A549 (cell line): Measurements from ENCODE around the gene KDM4B. TPM values are rescaled to one million over a fixed set of nuclear protein-coding genes. Genes with fewer than 3 reads are reported as not detected.

ENCODE experiments used
- ATAC-seq, 2 experiments: fragments of 200-7000 bp in 1 of 2; fragments of >200 bp in 1 of 2; cut with Nextera tagmentation in 1 of 2; cut with Tn5 transposase in 1 of 2; 3 replicates each; pipeline versions ENCODE4 v1.8.0 to v1.9.1; 2018 to 2020; ENCODE audit warnings: mild to moderate bottlenecking in 1 of 2, moderate library complexity in 1 of 2
- CTCF ChIA-PET: fragments of 300-600 bp; sonication (Branson Sonifier 250); formaldehyde crosslinking; extraction: SDS; loops from one replicate; lab custom pipeline; 2021; ENCODE audit warnings: antibody characterized with exemption, inconsistent platforms; lab: Yijun Ruan, JAX
- POLR2A ChIA-PET: fragments of 350-600 bp; formaldehyde crosslinking; extraction: SDS; loops from one replicate; lab custom pipeline; 2021; ENCODE audit warnings: antibody characterized with exemption, inconsistent platforms; lab: Yijun Ruan, JAX
- DNase-seq, 2 experiments: peaks; one replicate each; pipeline versions ENCODE4 v3.0.0 to v3.0.0-alpha.2; 2011 to 2016; ENCODE audit warnings: low read depth in 1 of 2, low spot score in 1 of 2
- FAIRE-seq: peaks from 2 replicates; lab custom pipeline; 2011; peaks lifted over from hg19 to GRCh38; lab: Jason Lieb, UNC
- H3K27ac ChIP-seq, 2 experiments: fragments of >200 bp; sonication (Bioruptor Twin); formaldehyde crosslinking; 3 replicates each; pipeline ENCODE4 v1.5.1; 2016 to 2017
- H3K4me1 ChIP-seq: fragments of >200 bp; sonication (Bioruptor Twin); formaldehyde crosslinking; 3 replicates; pipeline ENCODE4 v1.6.1; 2016
- H3K4me2 ChIP-seq: fragments of >200 bp; sonication (Bioruptor Twin); formaldehyde crosslinking; 3 replicates; pipeline ENCODE4 v1.6.1; 2016
- H3K4me3 ChIP-seq: fragments of >200 bp; sonication (Bioruptor Twin); formaldehyde crosslinking; 3 replicates; pipeline ENCODE4 v1.5.1; 2016
- H3K9me3 ChIP-seq: fragments of >200 bp; sonication (Bioruptor Twin); formaldehyde crosslinking; 3 replicates; pipeline ENCODE4 v1.6.1; 2016
- E2F6 ChIP-seq: IDR thresholded peaks from 2 replicates; pipeline ENCODE4 v1.6.1; 2012; ENCODE audit warnings: low read depth, borderline replicate concordance
- HEYL ChIP-seq: fragments of 250-450 bp; sonication (Bioruptor Pico); IDR thresholded peaks from 2 replicates; pipeline ENCODE4 v1.8.0; 2021; ENCODE audit warnings: mild to moderate bottlenecking, moderate library complexity
- HOXB13 ChIP-seq: fragments of 250-450 bp; sonication (Bioruptor Pico); IDR thresholded peaks from 2 replicates; pipeline ENCODE4 v1.5.0; 2020; ENCODE audit warnings: low read depth, mild to moderate bottlenecking, moderate library complexity
- JUN ChIP-seq, 2 experiments: fragments of >200 bp; sonication (Bioruptor Twin); formaldehyde crosslinking; IDR thresholded peaks; 2 replicates in 1 of 2; 3 replicates in 1 of 2; pipeline ENCODE4 v1.6.1; 2016 to 2017
- NFE2L2 ChIP-seq: fragments of 150-350 bp; conservative IDR thresholded peaks from 2 replicates; pipeline ENCODE4 v1.6.1; 2014; ENCODE audit warnings: low read length
- NPAS2 ChIP-seq: fragments of 250-450 bp; sonication (Bioruptor Pico); IDR thresholded peaks from 2 replicates; pipeline ENCODE4 v1.8.0; 2022; ENCODE audit warnings: mild to moderate bottlenecking, moderate library complexity, borderline replicate concordance
- RARB ChIP-seq: fragments of 250-450 bp; sonication (Bioruptor Pico); IDR thresholded peaks from 2 replicates; pipeline ENCODE4 v1.8.0; 2021; ENCODE audit warnings: mild to moderate bottlenecking, moderate library complexity
- RNF2 ChIP-seq: fragments of 200-600 bp; sonication (generic); IDR thresholded peaks from 2 replicates; pipeline ENCODE4 v1.6.1; 2016; ENCODE audit warnings: low read depth, mild to moderate bottlenecking, antibody characterized with exemption, moderate library complexity, borderline replicate concordance
- SMC3 ChIP-seq: fragments of >200 bp; sonication (Bioruptor Twin); formaldehyde crosslinking; IDR thresholded peaks from 3 replicates; pipeline ENCODE4 v1.6.1; 2018; ENCODE audit warnings: inconsistent platforms
- TFCP2L1 ChIP-seq: fragments of 250-450 bp; sonication (Bioruptor Pico); IDR thresholded peaks from 2 replicates; pipeline ENCODE4 v1.5.0; 2021; ENCODE audit warnings: mild to moderate bottlenecking
- WGBS: methylation state at CpG from one replicate; pipeline ENCODE4 v1.1.6; 2017; ENCODE audit errors: missing lambda C conversion rate; 5-methylcytosine and 5-hydroxymethylcytosine counted together
- polyA plus RNA-seq, 4 experiments: library from polyadenylated mRNA; depleted of rRNA in 3 of 4; stranded (reverse); fragments of >200 nt; fragmentation: RNase III in 1 of 4; extraction: RNeasy Plus Mini Kit Qiagen cat#74134 plus additional on column Dnase treatment in 1 of 4; gene quantifications; 2 replicates in 3 of 4; 3 replicates in 1 of 4; pipeline ENCODE4 v1.2.3, GENCODE V29; 2011 to 2017
- TF ChIP-seq, protein P1 (sequence below): fragments of 150-350 bp; IDR thresholded peaks from 2 replicates; pipeline ENCODE4 v1.6.1; 2014; ENCODE audit warnings: low read depth, mild to moderate bottlenecking, low read length
- TF ChIP-seq, protein P2 (sequence below): fragments of 450-650 bp; IDR thresholded peaks from 2 replicates; pipeline ENCODE4 v1.6.1; 2014; ENCODE audit warnings: antibody characterized with exemption

The KDM4B gene
- polyA plus RNA-seq, 2 of the 4 experiments (the other 2 are of a cell fraction), result 3.0 to 4.6 TPM

DNA sequence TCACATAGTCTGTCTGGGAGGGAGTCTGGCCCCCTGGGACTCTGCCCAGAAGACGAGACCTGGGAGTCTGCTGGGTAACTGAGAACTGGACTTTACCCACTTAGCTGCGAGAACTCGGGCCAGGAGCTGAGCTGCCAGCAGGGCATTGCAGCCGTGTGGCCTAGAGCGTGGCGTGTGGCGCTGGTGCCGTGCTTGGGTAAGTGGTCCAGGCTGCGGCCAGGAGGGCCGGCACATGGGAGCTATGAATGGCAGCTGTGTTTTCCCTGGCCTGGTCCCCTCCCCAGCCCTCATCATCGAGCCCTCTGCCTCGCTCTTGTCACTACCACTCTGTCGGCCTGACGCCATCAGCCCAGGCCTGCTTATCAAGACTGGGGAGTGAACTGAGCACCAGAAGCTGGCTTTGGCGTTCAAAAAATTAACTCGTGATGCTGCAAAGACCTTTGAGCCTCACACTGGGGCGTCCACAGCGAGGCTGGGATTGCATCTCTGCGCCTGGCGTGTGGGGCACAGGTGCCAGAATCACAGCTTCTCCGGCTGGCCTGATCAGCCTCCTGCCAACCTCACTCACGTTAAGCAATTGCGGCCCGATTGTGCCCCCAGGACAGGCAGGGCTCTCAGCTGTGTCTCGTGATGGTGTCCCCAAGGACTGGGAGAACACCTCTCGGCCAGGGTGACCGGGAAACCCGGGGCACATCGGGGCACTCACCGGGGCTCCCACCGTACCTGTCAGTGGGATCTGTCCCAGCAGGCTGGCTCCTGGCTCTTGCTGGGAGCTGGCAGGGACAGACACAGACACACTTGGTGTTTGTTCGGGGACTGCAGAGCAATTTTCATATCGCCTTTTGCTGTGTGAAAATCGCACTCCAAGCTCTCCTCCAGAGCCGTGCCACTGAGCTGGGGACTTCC lies 85.9 kb downstream of the KDM4B start:
- TF ChIP-seq NFE2L2 (no peak), TFCP2L1 (no peak)
- Histone ChIP-seq H3K4me2 (no peak overlapping the region), H3K27ac (no peak overlapping the region), H3K4me1 (peaks cover 6% of the 10 kb centered on the region), H3K9me3 (no peaks in the 10 kb centered on the region), H3K4me3 (no peak overlapping the region)
- ChIA-PET CTCF (interaction anchor here (1.0 to 1.9 kb wide), 3 partner anchors 11 to 343 kb away, joined by 3 to 7 read pairs (median 3); no protein-coding TSS in a partner anchor), POLR2A (no interaction called here)
- ATAC-seq (no peak), DNase-seq (no peak), FAIRE-seq (no peak)
- WGBS, result 93% methylated on average over 26 of the region's 35 CpGs

GRCh38 chr19:5055457-5055776 lies 86.5 kb downstream of the KDM4B start:
- 94% methylated on average over 8 of the region's 13 CpGs for WGBS
- no peaks in the 10 kb centered on the region for H3K9me3 ChIP-seq
- no peak overlapping the region for H3K27ac ChIP-seq
- ChIA-PET POLR2A (no interaction called here), CTCF (no interaction called here)
- no peaks in the 10 kb centered on the region; the same call in 2 of the 3 replicates for H3K4me1 ChIP-seq
- ATAC-seq (no peak), FAIRE-seq (no peak), DNase-seq (no peak)
- no peak overlapping the region for H3K4me3 ChIP-seq
- TF ChIP-seq RARB (CRISPR knock-in tag) (no peak), HOXB13 (CRISPR knock-in tag) (no peak), E2F6 (no peak), NPAS2 (CRISPR knock-in tag) (no peak)
- TF ChIP-seq, protein P1, sequence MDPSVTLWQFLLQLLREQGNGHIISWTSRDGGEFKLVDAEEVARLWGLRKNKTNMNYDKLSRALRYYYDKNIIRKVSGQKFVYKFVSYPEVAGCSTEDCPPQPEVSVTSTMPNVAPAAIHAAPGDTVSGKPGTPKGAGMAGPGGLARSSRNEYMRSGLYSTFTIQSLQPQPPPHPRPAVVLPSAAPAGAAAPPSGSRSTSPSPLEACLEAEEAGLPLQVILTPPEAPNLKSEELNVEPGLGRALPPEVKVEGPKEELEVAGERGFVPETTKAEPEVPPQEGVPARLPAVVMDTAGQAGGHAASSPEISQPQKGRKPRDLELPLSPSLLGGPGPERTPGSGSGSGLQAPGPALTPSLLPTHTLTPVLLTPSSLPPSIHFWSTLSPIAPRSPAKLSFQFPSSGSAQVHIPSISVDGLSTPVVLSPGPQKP, result no peak
- H3K4me2 ChIP-seq, result no peak overlapping the region

GRCh38 chr19:5057860-5058259 lies 88.9 kb downstream of the KDM4B start:
- no peak overlapping the region for H3K4me3 ChIP-seq
- POLR2A ChIA-PET, result no interaction called here
- H3K9me3 ChIP-seq, result no peaks in the 10 kb centered on the region
- DNase-seq (peak; percentile 23 to 42), FAIRE-seq (no peak), ATAC-seq (peak; percentile 45 to 84; a peak in 3 of 6 replicates)
- H3K27ac ChIP-seq, result no peak overlapping the region
- H3K4me1 ChIP-seq, result no peaks in the 10 kb centered on the region
- CTCF ChIA-PET, result interaction anchor here (0.6 to 3.9 kb wide), 2 partner anchors 10 to 12 kb away, joined by 3 to 22 read pairs; no protein-coding TSS in a partner anchor
- no peak overlapping the region for H3K4me2 ChIP-seq
- TF ChIP-seq JUN (IDR thresholded peaks at IDR 0.05), result no peak
- TF ChIP-seq, protein P1, result no peak
- TF ChIP-seq RNF2, result no peak
- no peak for TF ChIP-seq NFE2L2
- TF ChIP-seq SMC3, result no peak
- TF ChIP-seq HEYL (CRISPR knock-in tag), result no peak
- TF ChIP-seq, protein P2, sequence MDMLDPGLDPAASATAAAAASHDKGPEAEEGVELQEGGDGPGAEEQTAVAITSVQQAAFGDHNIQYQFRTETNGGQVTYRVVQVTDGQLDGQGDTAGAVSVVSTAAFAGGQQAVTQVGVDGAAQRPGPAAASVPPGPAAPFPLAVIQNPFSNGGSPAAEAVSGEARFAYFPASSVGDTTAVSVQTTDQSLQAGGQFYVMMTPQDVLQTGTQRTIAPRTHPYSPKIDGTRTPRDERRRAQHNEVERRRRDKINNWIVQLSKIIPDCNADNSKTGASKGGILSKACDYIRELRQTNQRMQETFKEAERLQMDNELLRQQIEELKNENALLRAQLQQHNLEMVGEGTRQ, result peak; percentile 79
- WGBS, result 85% methylated on average over 3 of the region's 5 CpGs
